CD4-positive, alpha-beta T cell (primary cell): Measurements from ENCODE around the gene S100A14. TPM values are rescaled to one million over a fixed set of nuclear protein-coding genes. Genes with fewer than 3 reads are reported as not detected.

Experiments
- ATAC-seq: fragments of 200-7000 bp; cut with Tn5 transposase; one replicate; pipeline ENCODE4 v1.10.0; 2022; ENCODE audit warnings: mild to moderate bottlenecking; ENCODE audit not compliant: poor library complexity
- CTCF ChIA-PET: fragments of 350-600 bp; sonication (Branson Sonifier 250); formaldehyde crosslinking; loops from one replicate; lab custom pipeline; 2021; ENCODE audit warnings: antibody characterized with exemption, inconsistent platforms; lab: Charles Lee
- POLR2A ChIA-PET: fragments of 350-600 bp; sonication (Branson Sonifier 250); formaldehyde crosslinking; loops from one replicate; lab custom pipeline; 2021; ENCODE audit warnings: antibody characterized with exemption, inconsistent platforms; lab: Charles Lee
- DNase-seq, 14 experiments: peaks; one replicate each; pipeline ENCODE4 v3.0.0-alpha.2; 2013 to 2020; ENCODE audit warnings: mixed read lengths in 2 of 14
- H3K27ac ChIP-seq, 2 donors: one replicate each; pipeline versions ENCODE4 v1.5.1 to v1.7.0; 2013; ENCODE audit warnings: low read length in 2 of 2, low read depth in 1 of 2, mild to moderate bottlenecking in 1 of 2
- H3K27me3 ChIP-seq, 2 experiments: 1 replicate in 1 of 2; 2 replicates in 1 of 2; pipeline versions ENCODE4 v1.6.1 to v1.7.0; 2013; ENCODE audit warnings: low read length in 2 of 2, control low read depth in 1 of 2, mild to moderate bottlenecking in 1 of 2, moderate library complexity in 1 of 2; ENCODE audit not compliant: insufficient read depth in 2 of 2, control insufficient read depth in 1 of 2
- H3K36me3 ChIP-seq: one replicate; pipeline ENCODE4 v1.6.1; 2013; ENCODE audit warnings: low read length, control low read depth; ENCODE audit not compliant: insufficient read depth
- H3K4me1 ChIP-seq: one replicate; pipeline ENCODE4 v1.6.1; 2013; ENCODE audit warnings: low read length, control low read depth; ENCODE audit not compliant: insufficient read depth
- H3K4me3 ChIP-seq: one replicate; pipeline ENCODE4 v1.5.1; 2013; ENCODE audit warnings: mild to moderate bottlenecking, low read length, moderate library complexity
- H3K9me3 ChIP-seq, 2 experiments: 1 replicate in 1 of 2; 2 replicates in 1 of 2; pipeline versions ENCODE4 v1.6.1 to v1.7.0; 2013; ENCODE audit warnings: low read length in 2 of 2, mild to moderate bottlenecking in 2 of 2, control low read depth in 1 of 2, moderate library complexity in 1 of 2; ENCODE audit not compliant: control insufficient read depth in 1 of 2, insufficient read depth in 1 of 2
- H3K27ac Mint-ChIP-seq: one replicate; pipeline ENCODE4 v1.8.0; 2020; ENCODE audit warnings: mixed read lengths
- H3K27me3 Mint-ChIP-seq: one replicate; pipeline ENCODE4 v1.8.0; 2021; ENCODE audit warnings: mixed read lengths
- H3K36me3 Mint-ChIP-seq: one replicate; pipeline ENCODE4 v1.8.0; 2021; ENCODE audit warnings: low read depth, mixed read lengths
- H3K4me1 Mint-ChIP-seq: one replicate; pipeline ENCODE4 v1.8.0; 2021; ENCODE audit warnings: low read depth, mixed read lengths
- H3K4me3 Mint-ChIP-seq: one replicate; pipeline ENCODE4 v1.8.0; 2020; ENCODE audit warnings: mild to moderate bottlenecking, mixed read lengths
- H3K9me3 Mint-ChIP-seq: one replicate; pipeline ENCODE4 v1.8.0; 2020; ENCODE audit warnings: mixed read lengths
- CTCF ChIP-seq: fragments of 200-600 bp; IDR thresholded peaks from one replicate; pipeline ENCODE4 v1.8.0; 2022; ENCODE audit warnings: antibody characterized with exemption, mild to moderate bottlenecking
- intact Hi-C, 2 experiments: fragments of 100-400 bp; cut with DNase I in 1 of 2; cut with micrococcal nuclease in 1 of 2; formaldehyde crosslinking; loops; one replicate each; pipeline versions ENCODE4 v1.15.1 to v1.9.0; 2023 to 2025; cut with DNase I, micrococcal nuclease
- polyA plus RNA-seq, 2 donors: library from polyadenylated mRNA; unstranded; fragments of 120-200 nt; gene quantifications; one replicate each; pipeline ENCODE4 v1.2.1, GENCODE V29; 2013
- total RNA-seq, 174 experiments: library from RNA in 2 of 174; stranded (reverse) in 2 of 174; gene quantifications; one replicate each; pipeline ENCODE4 v1.2.3 and lab custom pipeline; 2021 to 2026

Gene S100A14
- total RNA-seq (not detected), total RNA-seq (lab: John Stamatoyannopoulos, UW) (0 to 0.60 (median 0) reads per million in 172 experiments)
- not detected for polyA plus RNA-seq (2013, experiment 1 of 2)
- polyA plus RNA-seq (2013, experiment 2 of 2), result 0.07 TPM

DNA sequence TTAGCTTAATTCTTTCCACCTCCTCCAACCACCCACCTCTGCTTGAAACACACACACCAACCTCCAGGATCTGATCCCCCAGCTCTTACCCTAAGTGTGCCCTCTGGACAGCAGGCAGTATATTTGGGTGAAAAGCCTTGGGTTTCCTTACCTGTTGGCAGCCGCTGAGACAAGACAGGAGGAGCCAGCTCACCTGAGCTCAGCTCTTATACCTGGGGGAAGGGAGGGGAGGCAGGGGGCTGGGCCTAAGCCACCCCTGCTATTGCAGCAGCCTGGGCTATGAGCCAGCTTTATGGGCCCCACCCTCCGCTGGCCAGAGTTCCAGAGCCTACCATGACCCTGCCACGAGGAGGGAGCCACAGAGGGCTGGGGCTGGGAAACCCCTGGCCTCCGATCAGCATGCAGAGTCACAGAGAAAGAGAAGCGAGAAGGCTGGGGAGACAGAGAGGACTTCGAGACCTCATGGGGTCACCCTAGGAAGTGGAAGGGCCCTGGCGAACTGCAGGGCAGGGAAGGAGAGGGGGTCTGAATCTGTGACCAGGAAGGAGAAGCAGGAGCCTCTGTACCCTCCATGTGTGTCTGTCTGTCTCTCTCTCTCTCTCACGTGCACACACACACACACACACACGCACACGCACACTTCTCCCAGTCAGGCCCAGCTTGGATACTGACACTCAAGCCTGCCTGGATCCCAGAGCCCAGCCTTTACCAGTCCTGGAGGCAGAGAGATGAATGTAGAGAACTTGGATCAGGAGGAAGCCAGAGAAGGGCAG is at the start of gene S100A14:
TSS of gene S100A14 (minus strand) at position 182 of the 773 bp plus-strand sequence. CDS start 467 bp downstream, outside the sequence.
- ATAC-seq (no peak), DNase-seq (no peak)
- TF ChIP-seq CTCF, result no peak
- H3K9me3 ChIP-seq, result no peaks in the 10 kb centered on the region
- H3K4me3 Mint-ChIP-seq, result no peak within 1 kb of the TSS
- intact Hi-C loops, result loop anchor here in 1 of 2 experiments (5.0 kb wide), 1 partner anchor 44 kb away; no protein-coding TSS in a partner anchor
- no peaks in the 10 kb centered on the region for H3K27me3 ChIP-seq
- H3K27ac Mint-ChIP-seq, result no peak within 1 kb of the TSS
- H3K27ac ChIP-seq, result no peak within 1 kb of the TSS
- H3K36me3 Mint-ChIP-seq, result no peaks in the 10 kb centered on the region
- ChIA-PET CTCF (no interaction called here), POLR2A (no interaction called here)
- H3K9me3 Mint-ChIP-seq, result no peaks in the 10 kb centered on the region
- peaks cover 5% of the 10 kb centered on the region for H3K4me1 Mint-ChIP-seq
- H3K36me3 ChIP-seq, result no peaks in the 10 kb centered on the region
- H3K27me3 Mint-ChIP-seq, result no peaks in the 10 kb centered on the region
- H3K4me1 ChIP-seq, result peaks cover 7% of the 10 kb centered on the region
- no peak within 1 kb of the TSS for H3K4me3 ChIP-seq

DNA sequence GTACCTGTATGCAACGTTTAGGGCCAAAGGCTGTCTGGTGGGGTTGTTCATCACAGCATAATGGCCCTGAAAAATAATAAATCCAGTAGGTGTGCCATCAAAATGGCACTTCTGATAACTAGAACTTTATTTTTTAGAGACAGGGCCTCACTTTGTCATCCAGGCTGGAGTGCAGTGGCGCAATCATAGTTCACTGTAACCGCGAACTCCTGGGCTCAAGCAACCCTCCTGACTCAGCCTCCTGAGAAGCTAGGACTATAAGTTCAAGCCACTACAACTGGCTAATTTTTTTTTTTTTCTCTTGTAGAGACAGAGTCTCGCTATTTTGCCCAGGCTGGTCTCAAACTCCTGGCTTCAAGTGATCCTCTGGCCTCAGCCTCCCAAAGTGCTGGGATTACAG is 47.1 kb upstream of the S100A14 start:
- intact Hi-C loops, result no loop called here
- no peak overlapping the region for H3K27ac ChIP-seq
- H3K27ac Mint-ChIP-seq, result no peak overlapping the region
- H3K36me3 ChIP-seq, result peaks cover 77% of the 10 kb centered on the region
- H3K4me3 ChIP-seq, result no peak overlapping the region
- H3K27me3 Mint-ChIP-seq, result no peaks in the 10 kb centered on the region
- ChIA-PET CTCF (no interaction called here), POLR2A (interaction anchor here (0.6 kb wide), 1 partner anchor 120 kb away, joined by 3 read pairs; no protein-coding TSS in a partner anchor)
- DNase-seq, result no peak
- no peak overlapping the region for H3K4me3 Mint-ChIP-seq
- H3K27me3 ChIP-seq, result no peaks in the 10 kb centered on the region
- no peak for TF ChIP-seq CTCF
- H3K9me3 ChIP-seq, result no peaks in the 10 kb centered on the region
- peaks cover 23% of the 10 kb centered on the region for H3K4me1 Mint-ChIP-seq
- peaks cover 86% of the 10 kb centered on the region for H3K36me3 Mint-ChIP-seq
- H3K9me3 Mint-ChIP-seq, result no peaks in the 10 kb centered on the region
- no peak for ATAC-seq
- H3K4me1 ChIP-seq, result peaks cover 16% of the 10 kb centered on the region

DNA sequence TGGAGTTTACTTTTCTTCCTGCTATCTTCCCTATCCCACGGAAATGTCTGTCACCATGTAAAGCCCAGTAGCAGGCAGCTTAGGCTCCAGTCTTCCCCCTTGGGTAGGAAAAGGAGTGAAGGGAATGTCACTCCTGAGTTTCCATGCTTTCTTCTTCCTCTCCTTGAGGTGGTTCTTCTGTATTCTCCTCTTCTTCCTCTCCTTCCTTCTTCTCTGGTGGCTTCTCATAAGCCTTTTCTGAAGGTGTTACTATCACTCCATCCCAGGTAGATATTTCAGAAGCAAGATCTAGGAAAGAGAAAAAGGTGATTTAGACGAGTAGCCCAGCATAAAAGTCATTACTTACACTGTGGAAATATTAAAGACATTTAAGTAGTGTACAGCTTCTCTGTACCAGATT is 46.1 kb upstream of the S100A14 start:
- ChIA-PET POLR2A (interaction anchor here (0.9 to 5.0 kb wide), 2 partner anchors 13 to 28 kb away, joined by 3 to 61 read pairs; partner anchors contain the start of gene CHTOP), CTCF (interaction anchor here (0.7 kb wide), 1 partner anchor 9 kb away, joined by 3 read pairs; the partner anchor contains the start of gene ILF2)
- Mint-ChIP-seq H3K27me3 (no peaks in the 10 kb centered on the region), H3K4me1 (peaks cover 16% of the 10 kb centered on the region), H3K4me3 (peak overlapping the region; percentile 2), H3K27ac (no peak overlapping the region), H3K9me3 (no peaks in the 10 kb centered on the region), H3K36me3 (peaks cover 77% of the 10 kb centered on the region)
- ATAC-seq (no peak), DNase-seq (no peak)
- H3K27ac ChIP-seq, result no peak overlapping the region
- TF ChIP-seq CTCF, result no peak
- peaks cover 68% of the 10 kb centered on the region for H3K36me3 ChIP-seq
- no peaks in the 10 kb centered on the region for H3K27me3 ChIP-seq
- intact Hi-C loops, result no loop called here
- no peak overlapping the region for H3K4me3 ChIP-seq
- H3K4me1 ChIP-seq, result peaks cover 22% of the 10 kb centered on the region
- H3K9me3 ChIP-seq, result no peaks in the 10 kb centered on the region
